D721Med (cell line): ENCODE data around the gene HPD.

Experiments
- DNase-seq: peaks from one replicate; pipeline ENCODE4 v3.0.0; 2011; ENCODE audit warnings: low spot score; ENCODE audit not compliant: insufficient read length
- FAIRE-seq: peaks from 2 replicates; lab custom pipeline; 2011; peaks lifted over from hg19 to GRCh38; lab: Jason Lieb, UNC
- CTCF ChIP-seq: IDR thresholded peaks from 2 replicates; pipeline ENCODE4 v1.5.1; 2012; ENCODE audit warnings: mild to moderate bottlenecking, control low read depth; ENCODE audit not compliant: insufficient read depth; ENCODE audit errors: missing control alignments

Gene HPD

GRCh38 chr12:121813951-121814350 is 44.7 kb downstream of the HPD start:
- DNase-seq (no peak), FAIRE-seq (no peak)
- no peak for TF ChIP-seq CTCF

GRCh38 chr12:121812921-121813896 is 45.5 kb downstream of the HPD start:
- DNase-seq (no peak), FAIRE-seq (no peak)
- no peak for TF ChIP-seq CTCF

- TF ChIP-seq CTCF = no peak
- FAIRE-seq (no peak), DNase-seq (peak; percentile 95)
These were observed 46.3 kb downstream of the HPD start for GRCh38 chr12:121812320-121812871.

GRCh38 chr12:121811434-121812319 is 47.0 kb downstream of the HPD start:
- TF ChIP-seq CTCF = peak; percentile 61
- DNase-seq (peak; percentile 78), FAIRE-seq (no peak)

GRCh38 chr12:121810833-121811433 is 47.7 kb downstream of the HPD start:
- no peak for DNase-seq
- FAIRE-seq = no peak
- no peak for TF ChIP-seq CTCF

- TF ChIP-seq CTCF = no peak
- FAIRE-seq (no peak), DNase-seq (no peak)
These were observed 48.3 kb downstream of the HPD start for GRCh38 chr12:121810234-121810817.
